CD4-positive, alpha-beta T cell treated with Interleukin-4 for 1 hour (primary cell): ENCODE data around the gene STK24.
A peak's percentile ranks its signal among the peaks of the same experiment; 100 is the strongest.

Source experiments
- DNase-seq, 2 donors: peaks; one replicate each; pipeline ENCODE4 v3.0.0-alpha.2; 2020 to 2022

The STK24 gene

GRCh38 chr13:98488736-98489135, 88.2 kb downstream of the STK24 start:
- DNase-seq = no peak

- no peak for DNase-seq
Measured at GRCh38 chr13:98487522-98487921, 89.4 kb downstream of the STK24 start.

- no peak for DNase-seq
Measured at GRCh38 chr13:98487016-98487415, 89.9 kb downstream of the STK24 start.

GRCh38 chr13:98486412-98486811, 90.5 kb downstream of the STK24 start:
- no peak for DNase-seq

- DNase-seq = no peak
Measured at GRCh38 chr13:98485561-98485960, 91.3 kb downstream of the STK24 start.

GRCh38 chr13:98484289-98485219, 92.4 kb downstream of the STK24 start:
- peak; percentile 66 to 84 for DNase-seq

GRCh38 chr13:98483601-98484288, 93.2 kb downstream of the STK24 start:
- no peak for DNase-seq

GRCh38 chr13:98482476-98483444, 94.1 kb downstream of the STK24 start:
- no peak for DNase-seq

GRCh38 chr13:98480915-98481877, 95.7 kb downstream of the STK24 start:
- no peak for DNase-seq

GRCh38 chr13:98479496-98480003, 97.4 kb downstream of the STK24 start:
- DNase-seq = no peak

GRCh38 chr13:98478189-98479129, 98.4 kb downstream of the STK24 start:
- peak in 1 of 2 donors; percentile 17 for DNase-seq

- peak; percentile 86 to 87 for DNase-seq
Measured at GRCh38 chr13:98476538-98476966, 100.4 kb downstream of the STK24 start.

GRCh38 chr13:98476106-98476505, 100.8 kb downstream of the STK24 start:
- peak in 1 of 2 donors; percentile 45 for DNase-seq

GRCh38 chr13:98475522-98475921, 101.4 kb downstream of the STK24 start:
- DNase-seq = no peak

- no peak for DNase-seq
Measured at GRCh38 chr13:98474761-98475160, 102.1 kb downstream of the STK24 start.

GRCh38 chr13:98474292-98474691, 102.6 kb downstream of the STK24 start:
- no peak for DNase-seq

- DNase-seq = no peak
Measured at GRCh38 chr13:98473788-98474144, 103.1 kb downstream of the STK24 start.

- no peak for DNase-seq
Measured at GRCh38 chr13:98473135-98473787, 103.6 kb downstream of the STK24 start.

- DNase-seq = no peak
Measured at GRCh38 chr13:98471934-98472333, 105.0 kb downstream of the STK24 start.

GRCh38 chr13:98470920-98471319, 106.0 kb downstream of the STK24 start:
- DNase-seq = no peak
